SKM-1 treated with dmso at 0.1 percent for 144 hours (cell line): ENCODE data around the gene CDK4.
"Not testable (repeated sequence)": the region's sequence is repeated elsewhere in the genome, so short reads cannot be mapped to it uniquely, and the experiment has no call there.

Experiments
- DNase-seq: peaks from one replicate; lab custom pipeline; 2025; ENCODE audit not compliant: unreplicated experiment; lab: John Stamatoyannopoulos, UW

The CDK4 gene

DNA sequence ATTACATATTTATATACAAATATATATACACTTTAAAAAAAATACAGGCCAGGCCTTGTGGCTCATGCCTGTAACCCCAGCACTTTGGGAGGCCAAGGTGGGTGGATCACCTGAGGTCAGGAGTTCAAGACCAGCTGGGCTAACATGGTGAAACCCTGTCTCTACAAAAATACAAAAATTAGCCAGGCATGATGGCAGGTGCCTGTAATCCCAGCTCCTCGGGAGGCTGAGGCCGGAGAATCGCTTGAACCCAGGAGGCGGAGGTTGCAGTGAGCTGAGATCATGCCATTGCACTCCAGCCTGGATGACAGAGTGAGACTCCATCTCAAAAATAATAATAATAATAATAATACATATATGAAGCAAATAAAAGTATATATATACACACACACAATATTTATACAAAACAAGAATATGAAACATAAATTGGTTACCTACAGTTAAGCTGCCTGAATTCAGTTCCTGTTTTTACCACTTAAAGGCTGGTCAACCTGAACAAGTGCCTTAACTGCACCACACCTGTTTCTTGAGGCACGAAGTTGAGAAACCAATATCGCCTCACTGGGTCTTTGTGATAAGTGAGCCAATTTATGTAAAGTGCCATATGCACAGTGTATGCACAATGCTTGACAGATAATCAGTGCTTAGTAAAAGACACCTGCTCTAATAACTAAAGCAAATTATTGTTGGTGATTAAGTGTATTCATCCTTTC, 36.9 kb downstream of the CDK4 start:
- not testable (repeated sequence) for DNase-seq

DNA sequence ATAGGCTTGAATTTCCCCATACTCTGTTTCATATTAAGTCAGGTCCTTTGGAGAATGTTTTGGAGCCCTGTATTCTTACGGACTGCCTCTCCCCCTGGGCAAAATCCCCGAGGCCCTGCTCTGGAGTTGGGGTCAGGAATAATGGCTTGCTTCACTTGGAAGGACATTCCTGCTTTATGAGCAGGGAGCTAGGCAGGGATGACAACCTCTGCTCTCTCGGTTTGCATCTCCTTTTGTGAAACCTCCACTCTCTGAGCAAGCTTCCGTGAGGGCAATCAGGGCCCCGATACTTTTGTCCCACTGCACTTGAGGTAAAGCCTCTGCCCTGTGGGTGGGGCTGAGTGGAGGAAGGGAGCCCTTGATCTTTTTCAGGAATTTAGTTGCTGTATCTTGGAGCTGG, 38.9 kb downstream of the CDK4 start:
- no peak for DNase-seq

DNA sequence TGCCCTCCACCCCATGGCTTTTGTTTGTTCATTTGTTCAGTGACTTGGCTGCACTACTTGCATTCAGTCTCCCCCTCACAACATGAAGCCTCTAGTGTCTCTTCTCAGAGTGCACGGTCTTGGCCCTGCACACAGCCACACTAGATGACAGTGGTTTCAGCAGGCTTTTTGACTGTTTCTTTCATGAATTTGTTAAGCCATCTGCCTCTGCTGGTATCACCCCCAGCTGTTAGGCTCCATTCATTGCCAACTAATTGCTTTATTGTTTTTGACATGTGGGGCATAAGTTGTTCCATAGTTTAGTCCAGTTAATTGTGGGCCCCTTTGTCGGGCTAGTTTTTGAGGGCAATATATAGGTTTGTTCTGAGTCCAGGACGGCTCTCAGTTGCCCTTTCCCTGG, 39.4 kb downstream of the CDK4 start:
- no peak for DNase-seq

DNA sequence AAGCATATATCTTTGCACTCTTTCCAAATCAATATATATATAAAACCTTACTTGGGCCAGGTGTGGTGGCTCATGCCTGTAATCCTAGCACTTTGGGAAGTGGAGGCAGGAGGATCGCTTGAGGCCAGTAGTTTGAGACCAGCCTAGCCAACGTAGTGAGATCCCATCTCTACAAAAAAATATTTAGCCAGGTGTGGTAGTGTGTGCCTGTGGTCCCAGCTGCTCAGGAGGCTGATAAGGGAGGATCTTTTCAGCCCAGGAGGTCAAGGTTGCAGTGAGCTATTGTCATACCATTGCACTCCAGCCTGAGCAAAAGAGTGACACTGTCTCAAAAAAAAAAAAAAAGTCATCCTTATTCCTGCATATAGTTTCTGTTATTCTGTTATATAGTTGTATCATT, 43.8 kb downstream of the CDK4 start:
- no peak for DNase-seq

DNA sequence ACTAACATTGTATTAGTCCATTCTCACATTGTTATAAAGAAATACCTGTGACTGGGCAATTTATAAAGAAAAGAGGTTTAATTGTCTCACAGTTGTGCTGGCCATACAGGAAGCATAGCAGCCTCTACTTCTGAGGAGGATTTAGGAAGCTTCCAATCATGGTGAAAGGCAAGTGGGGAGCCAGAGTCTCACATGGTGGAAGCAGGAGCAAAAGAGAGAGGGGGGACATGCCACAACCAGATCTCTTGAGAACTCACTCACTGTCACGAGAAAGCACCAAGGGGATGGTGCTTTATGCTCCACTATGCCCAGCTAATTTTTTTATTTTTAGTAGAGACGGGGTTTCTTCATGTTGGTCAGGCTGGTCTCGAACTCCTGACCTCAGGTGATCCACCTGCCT, 44.9 kb downstream of the CDK4 start:
- DNase-seq, result no peak

DNA sequence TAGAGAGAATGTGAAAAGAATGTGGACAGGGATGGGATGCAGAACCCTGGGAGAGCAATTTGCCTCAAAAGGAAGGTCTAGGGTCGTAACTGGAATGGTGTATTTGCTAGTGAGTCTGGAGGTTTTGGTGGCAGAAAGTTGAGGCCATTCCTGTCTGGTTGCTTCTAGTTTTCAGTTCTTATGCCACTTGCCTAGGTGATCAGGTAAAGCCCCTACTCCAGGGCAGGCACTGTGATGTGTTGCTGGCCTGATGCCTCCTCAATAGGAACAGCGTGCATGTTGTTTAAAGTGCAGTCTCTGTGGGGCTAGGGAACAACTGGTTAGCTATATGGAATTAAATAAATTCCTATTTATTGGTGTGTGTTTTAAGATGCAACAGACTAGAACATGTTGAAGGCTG, 51.8 kb downstream of the CDK4 start:
- no peak for DNase-seq

DNA sequence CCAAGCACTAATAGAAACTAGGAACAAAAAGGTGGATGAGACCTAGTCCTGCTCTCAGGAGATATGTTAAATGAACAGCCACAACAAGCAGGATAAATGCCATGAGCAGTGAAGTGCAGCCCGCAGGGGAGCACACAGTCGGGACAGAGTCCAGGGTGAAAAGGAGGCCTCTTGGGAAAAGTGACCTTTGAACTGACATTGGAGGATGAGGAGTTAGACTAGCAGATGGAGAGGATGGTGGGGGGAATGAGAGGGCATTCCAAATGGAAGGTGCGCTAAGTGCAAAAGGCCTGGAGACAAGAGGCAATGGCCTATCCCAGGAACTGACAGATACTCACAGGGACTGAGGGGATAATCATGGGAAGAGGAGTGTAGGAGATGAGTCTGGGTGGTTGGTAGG, 53.7 kb downstream of the CDK4 start:
- no peak for DNase-seq
